Measurements from ENCODE around the gene KRTAP9-6.
"Not testable (repeated sequence)": the region's sequence is repeated elsewhere in the genome, so short reads cannot be mapped to it uniquely, and the experiment has no call there.

KRTAP9-6 gene

GRCh38 chr17:41237116-41237515, 28.1 kb upstream of the KRTAP9-6 start:
- not testable (repeated sequence) for H3K9me2 ChIP-seq (ENCODE audit: low read depth, low read length); H2AFZ ChIP-seq (ENCODE audit: low read length); H3K4me1 ChIP-seq (ENCODE audit: insufficient read depth, low read length, severe bottlenecking); H3K4me2 ChIP-seq (ENCODE audit: low read length); H3K9me3 ChIP-seq (ENCODE audit: low read length); H3K79me2 ChIP-seq (ENCODE audit: insufficient read depth, low read length); H3K36me3 ChIP-seq (ENCODE audit: insufficient read depth, low read length); H3F3A ChIP-seq (ENCODE audit: insufficient read depth, low read length); H3K27ac ChIP-seq (ENCODE audit: low read depth, low read length, poor library complexity, severe bottlenecking); H3K4me3 ChIP-seq (ENCODE audit: low read depth, low read length, poor library complexity, severe bottlenecking); H3K9ac ChIP-seq (ENCODE audit: low read length); H3K27me3 ChIP-seq (ENCODE audit: insufficient read depth, low read length); H4K20me1 ChIP-seq (ENCODE audit: insufficient read depth, low read length)

- H3K79me2 ChIP-seq (ENCODE audit: insufficient read depth, low read length); H4K20me1 ChIP-seq (ENCODE audit: insufficient read depth, low read length); H3K9ac ChIP-seq (ENCODE audit: low read length); H3K9me2 ChIP-seq (ENCODE audit: low read depth, low read length); H3K4me1 ChIP-seq (ENCODE audit: insufficient read depth, low read length, severe bottlenecking); H3K27ac ChIP-seq (ENCODE audit: low read depth, low read length, poor library complexity, severe bottlenecking); H3K4me3 ChIP-seq (ENCODE audit: low read depth, low read length, poor library complexity, severe bottlenecking); H3K9me3 ChIP-seq (ENCODE audit: low read length); H3K4me2 ChIP-seq (ENCODE audit: low read length); H3K27me3 ChIP-seq (ENCODE audit: insufficient read depth, low read length); H3F3A ChIP-seq (ENCODE audit: insufficient read depth, low read length); H2AFZ ChIP-seq (ENCODE audit: low read length); H3K36me3 ChIP-seq (ENCODE audit: insufficient read depth, low read length): not testable (repeated sequence)
Measured at GRCh38 chr17:41237949-41238437, 27.2 kb upstream of the KRTAP9-6 start, which contains the start of gene KRTAP9-8. Gene KRTAP9-8, plus strand, starts transcription at chr17:41237999. Its CDS starts 53 bp downstream, at chr17:41238052.

- H3K27me3 ChIP-seq (ENCODE audit: insufficient read depth, low read length); H3K4me2 ChIP-seq (ENCODE audit: low read length); H3K4me3 ChIP-seq (ENCODE audit: low read depth, low read length, poor library complexity, severe bottlenecking); H3K79me2 ChIP-seq (ENCODE audit: insufficient read depth, low read length); H3K4me1 ChIP-seq (ENCODE audit: insufficient read depth, low read length, severe bottlenecking); H3K9me2 ChIP-seq (ENCODE audit: low read depth, low read length); H3K9me3 ChIP-seq (ENCODE audit: low read length); H3F3A ChIP-seq (ENCODE audit: insufficient read depth, low read length); H3K36me3 ChIP-seq (ENCODE audit: insufficient read depth, low read length); H2AFZ ChIP-seq (ENCODE audit: low read length); H3K9ac ChIP-seq (ENCODE audit: low read length); H3K27ac ChIP-seq (ENCODE audit: low read depth, low read length, poor library complexity, severe bottlenecking); H4K20me1 ChIP-seq (ENCODE audit: insufficient read depth, low read length): not testable (repeated sequence)
Measured at GRCh38 chr17:41246995-41247787, 18.0 kb upstream of the KRTAP9-6 start.

GRCh38 chr17:41249637-41250240, 15.4 kb upstream of the KRTAP9-6 start, which contains the start of gene KRTAP9-4:
Gene KRTAP9-4, plus strand, starts transcription at chr17:41249687. Its CDS starts 34 bp downstream, at chr17:41249721.
- H3F3A ChIP-seq (ENCODE audit: insufficient read depth, low read length); H3K27me3 ChIP-seq (ENCODE audit: insufficient read depth, low read length); H3K9me3 ChIP-seq (ENCODE audit: low read length); H2AFZ ChIP-seq (ENCODE audit: low read length); H3K79me2 ChIP-seq (ENCODE audit: insufficient read depth, low read length); H4K20me1 ChIP-seq (ENCODE audit: insufficient read depth, low read length); H3K4me1 ChIP-seq (ENCODE audit: insufficient read depth, low read length, severe bottlenecking); H3K27ac ChIP-seq (ENCODE audit: low read depth, low read length, poor library complexity, severe bottlenecking); H3K4me2 ChIP-seq (ENCODE audit: low read length); H3K9me2 ChIP-seq (ENCODE audit: low read depth, low read length); H3K9ac ChIP-seq (ENCODE audit: low read length); H3K4me3 ChIP-seq (ENCODE audit: low read depth, low read length, poor library complexity, severe bottlenecking); H3K36me3 ChIP-seq (ENCODE audit: insufficient read depth, low read length): not testable (repeated sequence)

GRCh38 chr17:41251261-41251660, 13.9 kb upstream of the KRTAP9-6 start:
- Histone ChIP-seq H3K9ac (ENCODE audit: low read length) (no peak overlapping the region), H3K4me3 (ENCODE audit: low read depth, low read length, poor library complexity, severe bottlenecking) (no peak overlapping the region), H2AFZ (ENCODE audit: low read length) (no peak overlapping the region), H3K4me2 (ENCODE audit: low read length) (no peak overlapping the region), H3K79me2 (ENCODE audit: insufficient read depth, low read length) (no peaks in the 10 kb centered on the region), H3K9me3 (ENCODE audit: low read length) (no peaks in the 10 kb centered on the region), H3F3A (ENCODE audit: insufficient read depth, low read length) (no peaks in the 10 kb centered on the region), H3K27me3 (ENCODE audit: insufficient read depth, low read length) (no peaks in the 10 kb centered on the region), H4K20me1 (ENCODE audit: insufficient read depth, low read length) (no peaks in the 10 kb centered on the region), H3K27ac (ENCODE audit: low read depth, low read length, poor library complexity, severe bottlenecking) (no peak overlapping the region), H3K9me2 (ENCODE audit: low read depth, low read length) (no peaks in the 10 kb centered on the region), H3K36me3 (ENCODE audit: insufficient read depth, low read length) (no peaks in the 10 kb centered on the region), H3K4me1 (ENCODE audit: insufficient read depth, low read length, severe bottlenecking) (no peaks in the 10 kb centered on the region)
- no peak for TF ChIP-seq EZH2 (IDR thresholded peaks at IDR 0.05; ENCODE audit: borderline replicate concordance, low read length)
- TF ChIP-seq CTCF (IDR thresholded peaks at IDR 0.05; ENCODE audit: low read length): no peak
